CD4-positive, alpha-beta memory T cell (primary cell): ENCODE results near the gene SVOP. TPM values are rescaled to one million over a fixed set of nuclear protein-coding genes. Genes with fewer than 3 reads are reported as not detected.

Experiments
- CTCF ChIA-PET: fragments of 350-600 bp; sonication (Branson Sonifier 250); formaldehyde crosslinking; loops from one replicate; lab custom pipeline; 2021; ENCODE audit warnings: inconsistent platforms; ENCODE audit not compliant: partially characterized antibody; lab: Charles Lee
- POLR2A ChIA-PET: fragments of 350-600 bp; sonication (Branson Sonifier 250); formaldehyde crosslinking; loops from one replicate; lab custom pipeline; 2021; ENCODE audit not compliant: partially characterized antibody; lab: Charles Lee
- DNase-seq, 5 donors: peaks; one replicate each; pipeline versions ENCODE4 v3.0.0 to v3.0.0-alpha.2; 2020 to 2022; ENCODE audit warnings: mixed read lengths in 1 of 5
- H3K27ac ChIP-seq: one replicate; pipeline ENCODE4 v1.7.0; 2013; ENCODE audit warnings: low read depth, low read length
- H3K27me3 ChIP-seq: 2 replicates; pipeline ENCODE4 v1.7.0; 2013; ENCODE audit warnings: mild to moderate bottlenecking, low read length, moderate library complexity; ENCODE audit not compliant: insufficient read depth
- H3K36me3 ChIP-seq: 2 replicates; pipeline ENCODE4 v1.7.0; 2013; ENCODE audit warnings: mild to moderate bottlenecking, low read length, moderate library complexity; ENCODE audit not compliant: insufficient read depth
- H3K4me1 ChIP-seq: 2 replicates; pipeline ENCODE4 v1.7.0; 2013; ENCODE audit warnings: mild to moderate bottlenecking, low read length, moderate library complexity; ENCODE audit not compliant: insufficient read depth
- H3K4me3 ChIP-seq, 2 donors: one replicate each; pipeline ENCODE4 v1.7.0; 2013; ENCODE audit warnings: low read length in 2 of 2, mild to moderate bottlenecking in 1 of 2
- H3K9me3 ChIP-seq, 2 donors: one replicate each; pipeline ENCODE4 v1.7.0; 2013; ENCODE audit warnings: low read length in 2 of 2, control low read depth in 1 of 2; ENCODE audit not compliant: control insufficient read depth in 1 of 2
- H3K27ac Mint-ChIP-seq, 7 donors: one replicate each; pipeline ENCODE4 v1.8.0; 2020 to 2021; ENCODE audit warnings: mixed read lengths in 7 of 7, mild to moderate bottlenecking in 6 of 7, inconsistent platforms in 3 of 7, moderate library complexity in 3 of 7
- H3K27me3 Mint-ChIP-seq, 2 donors: one replicate each; pipeline ENCODE4 v1.8.0; 2020 to 2021; ENCODE audit warnings: mixed read lengths in 2 of 2
- H3K36me3 Mint-ChIP-seq, 2 donors: one replicate each; pipeline ENCODE4 v1.8.0; 2020 to 2021; ENCODE audit warnings: mixed read lengths in 2 of 2, inconsistent platforms in 1 of 2, mild to moderate bottlenecking in 1 of 2
- H3K4me1 Mint-ChIP-seq, 4 donors: one replicate each; pipeline ENCODE4 v1.8.0; 2020 to 2021; ENCODE audit warnings: mixed read lengths in 4 of 4, mild to moderate bottlenecking in 1 of 4
- H3K4me3 Mint-ChIP-seq, 8 donors: one replicate each; pipeline ENCODE4 v1.8.0; 2020 to 2021; ENCODE audit warnings: mixed read lengths in 8 of 8, mild to moderate bottlenecking in 7 of 8, moderate library complexity in 6 of 8, inconsistent platforms in 3 of 8
- H3K9me3 Mint-ChIP-seq, 8 donors: one replicate each; pipeline ENCODE4 v1.8.0; 2020 to 2021; ENCODE audit warnings: mixed read lengths in 8 of 8, mild to moderate bottlenecking in 5 of 8, inconsistent platforms in 3 of 8, moderate library complexity in 1 of 8
- intact Hi-C: fragments of 100-400 bp; cut with micrococcal nuclease; formaldehyde crosslinking; loops from one replicate; pipeline ENCODE4 v1.15.1; 2023
- polyA plus RNA-seq, 2 donors: library from polyadenylated mRNA; unstranded; fragments of 300-500 nt; fragmentation: Illumina TruSeq; gene quantifications; one replicate each; pipeline ENCODE4 v1.2.3, GENCODE V29; 2021
- total RNA-seq, 2 experiments: library from RNA; stranded (reverse); gene quantifications; one replicate each; pipeline ENCODE4 v1.2.3, GENCODE V29; 2021

The SVOP gene
- total and polyA plus RNA-seq, 4 experiments from 2014 or later, result not detected

- no peaks in the 10 kb centered on the region for H3K9me3 Mint-ChIP-seq
- POLR2A ChIA-PET, result no interaction called here
- Histone ChIP-seq H3K9me3 (no peaks in the 10 kb centered on the region), H3K27me3 (no peaks in the 10 kb centered on the region), H3K27ac (no peak overlapping the region), H3K4me3 (no peak overlapping the region), H3K36me3 (no peaks in the 10 kb centered on the region), H3K4me1 (no peaks in the 10 kb centered on the region)
- no peak overlapping the region for H3K27ac Mint-ChIP-seq
- no peak overlapping the region for H3K4me3 Mint-ChIP-seq
- intact Hi-C loops, result no loop called here
- peaks cover 6 to 7% of the 10 kb centered on the region in 2 donors for H3K27me3 Mint-ChIP-seq
- CTCF ChIA-PET, result no interaction called here
- no peaks in the 10 kb centered on the region for H3K36me3 Mint-ChIP-seq
- no peak for DNase-seq
- H3K4me1 Mint-ChIP-seq, result no peaks in the 10 kb centered on the region
Observed at GRCh38 chr12:108965886-108966285, 55.0 kb downstream of the SVOP start.

DNA sequence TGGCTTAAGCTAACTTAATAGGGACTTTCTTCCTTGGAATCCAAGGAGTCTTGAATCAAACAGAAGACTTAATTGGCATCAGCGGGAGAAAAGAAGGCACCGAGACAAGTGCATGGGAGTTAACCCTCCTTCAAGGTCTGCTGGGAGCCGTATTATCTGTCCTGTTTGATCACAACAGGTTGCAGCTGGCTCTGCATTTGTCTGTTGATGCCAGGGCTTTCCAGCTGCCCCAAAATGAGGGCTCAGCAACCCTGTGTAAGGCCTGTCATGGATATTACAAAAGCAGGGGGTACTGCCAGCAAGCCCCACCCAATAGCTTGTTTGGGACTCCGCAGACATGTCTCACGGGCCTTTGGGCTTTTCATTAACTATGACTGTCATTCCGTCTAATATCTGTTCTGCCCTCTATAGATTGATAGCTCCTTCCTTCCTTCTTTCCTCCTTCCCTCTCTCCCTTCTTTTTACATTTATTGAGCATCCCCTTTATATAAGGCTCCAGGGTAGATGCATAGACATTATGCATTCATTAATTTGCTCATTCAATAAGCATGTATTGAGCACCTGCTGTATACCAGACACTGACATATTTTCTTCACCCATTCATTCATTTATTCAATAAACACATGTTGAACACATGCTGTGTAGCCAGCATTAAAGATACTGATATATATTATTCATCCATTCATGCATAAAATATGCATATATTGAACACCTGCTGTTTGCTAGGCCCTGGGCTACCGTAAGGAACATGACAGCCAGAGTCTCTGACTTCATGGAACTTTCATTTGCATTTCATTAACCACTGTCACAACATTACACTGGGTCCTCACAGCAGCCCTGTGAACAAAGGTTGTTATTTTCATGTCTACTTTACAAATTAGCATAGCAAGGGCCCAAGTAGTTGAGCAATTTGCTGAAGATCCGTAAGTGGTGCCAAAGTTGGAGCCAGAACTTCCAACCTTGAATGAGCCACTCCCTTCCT, 56.2 kb downstream of the SVOP start:
- intact Hi-C loops, result no loop called here
- H3K4me3 Mint-ChIP-seq, result peak overlapping the region in 1 of 8 donors; percentile 26
- peak overlapping the region in 1 of 7 donors; percentile 77 for H3K27ac Mint-ChIP-seq
- H3K9me3 ChIP-seq, result no peaks in the 10 kb centered on the region
- H3K4me1 Mint-ChIP-seq, result no peaks in the 10 kb centered on the region
- CTCF ChIA-PET, result interaction anchor here (1.0 to 1.4 kb wide), 2 partner anchors 12 to 14 kb away, joined by 3 to 7 read pairs; no protein-coding TSS in a partner anchor
- no peaks in the 10 kb centered on the region for H3K27me3 ChIP-seq
- no peak overlapping the region for H3K27ac ChIP-seq
- no peaks in the 10 kb centered on the region for H3K36me3 Mint-ChIP-seq
- H3K4me1 ChIP-seq, result no peaks in the 10 kb centered on the region
- H3K27me3 Mint-ChIP-seq, result peaks cover 8% of the 10 kb centered on the region in 2 donors
- H3K4me3 ChIP-seq, result no peak overlapping the region
- H3K9me3 Mint-ChIP-seq, result no peaks in the 10 kb centered on the region
- H3K36me3 ChIP-seq, result no peaks in the 10 kb centered on the region
- POLR2A ChIA-PET, result no interaction called here
- no peak for DNase-seq

DNA sequence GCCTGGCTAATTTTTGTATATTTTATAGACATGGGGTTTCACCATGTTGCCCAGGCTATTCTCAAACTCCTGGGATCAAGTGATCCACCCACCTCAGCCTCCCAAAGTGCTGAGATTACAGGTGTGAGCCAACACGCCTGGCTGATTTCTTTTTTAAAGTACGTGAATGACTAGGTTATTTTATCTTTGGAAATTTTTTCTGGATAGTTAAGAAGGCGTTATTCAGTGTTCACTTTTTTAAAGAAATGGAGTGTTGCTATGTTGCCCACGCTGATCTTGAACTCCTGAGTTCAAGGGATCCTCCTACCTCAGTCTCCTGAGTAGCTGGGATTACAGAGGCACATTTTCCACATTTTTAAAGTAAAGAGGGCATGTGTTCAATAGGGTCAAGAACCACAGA, 58.6 kb downstream of the SVOP start:
- H3K36me3 ChIP-seq, result no peaks in the 10 kb centered on the region
- no peaks in the 10 kb centered on the region for H3K9me3 ChIP-seq
- H3K27me3 ChIP-seq, result no peaks in the 10 kb centered on the region
- no peak overlapping the region for H3K4me3 Mint-ChIP-seq
- intact Hi-C loops, result no loop called here
- no peaks in the 10 kb centered on the region for H3K4me1 ChIP-seq
- peaks cover 5 to 6% of the 10 kb centered on the region in 2 donors for H3K27me3 Mint-ChIP-seq
- H3K4me1 Mint-ChIP-seq, result no peaks in the 10 kb centered on the region
- no peaks in the 10 kb centered on the region for H3K9me3 Mint-ChIP-seq
- no peaks in the 10 kb centered on the region for H3K36me3 Mint-ChIP-seq
- no peak overlapping the region for H3K27ac ChIP-seq
- no peak overlapping the region for H3K27ac Mint-ChIP-seq
- DNase-seq, result no peak
- ChIA-PET CTCF (no interaction called here), POLR2A (no interaction called here)
- no peak overlapping the region for H3K4me3 ChIP-seq

- Mint-ChIP-seq H3K27ac (no peak overlapping the region), H3K4me1 (no peaks in the 10 kb centered on the region), H3K9me3 (no peaks in the 10 kb centered on the region), H3K27me3 (peaks cover 9 to 18% of the 10 kb centered on the region in 2 donors), H3K4me3 (no peak overlapping the region), H3K36me3 (no peaks in the 10 kb centered on the region)
- Histone ChIP-seq H3K4me3 (no peak overlapping the region), H3K9me3 (no peaks in the 10 kb centered on the region), H3K36me3 (no peaks in the 10 kb centered on the region), H3K4me1 (no peaks in the 10 kb centered on the region), H3K27me3 (no peaks in the 10 kb centered on the region), H3K27ac (no peak overlapping the region)
- DNase-seq, result no peak
- intact Hi-C loops, result loop anchor here (10.0 kb wide), 1 partner anchor 1045 kb away; no protein-coding TSS in a partner anchor
- ChIA-PET CTCF (interaction anchor here (2.3 kb wide), 1 partner anchor 10 kb away, joined by 12 read pairs; no protein-coding TSS in a partner anchor), POLR2A (no interaction called here)
Observed at GRCh38 chr12:108959748-108960655, 60.9 kb downstream of the SVOP start.

DNA sequence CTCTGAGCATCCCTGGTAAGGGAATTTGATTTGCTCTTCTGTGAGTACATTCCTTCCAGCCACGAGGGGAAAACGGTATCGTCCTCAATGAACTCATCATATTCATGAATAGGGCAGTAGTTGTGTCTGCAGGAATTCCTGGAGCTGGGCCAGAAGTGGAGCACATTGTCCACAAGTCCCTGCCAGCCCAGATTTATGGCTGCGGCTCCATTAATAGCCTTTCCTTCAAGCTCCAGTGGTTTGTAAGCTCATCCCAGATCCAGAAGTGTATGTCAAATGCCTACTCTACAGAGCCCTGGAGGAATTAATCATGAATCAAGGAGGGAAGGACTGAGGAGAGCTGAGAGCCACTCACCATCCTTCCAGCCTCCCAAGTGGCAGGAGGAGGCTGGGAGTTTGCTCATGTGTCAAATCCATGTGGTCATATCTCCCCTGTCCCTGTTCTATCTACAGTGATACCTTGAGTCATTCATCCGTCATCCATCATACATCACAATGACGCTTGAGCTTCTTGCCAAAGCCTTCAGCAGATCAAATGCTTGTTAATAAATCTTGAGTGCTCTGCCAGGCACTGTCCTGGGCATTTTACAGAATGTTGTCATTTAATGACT, 65.5 kb downstream of the SVOP start:
- peaks cover 7% of the 10 kb centered on the region for H3K4me1 ChIP-seq
- H3K9me3 ChIP-seq, result no peaks in the 10 kb centered on the region
- Mint-ChIP-seq H3K36me3 (no peaks in the 10 kb centered on the region), H3K9me3 (no peaks in the 10 kb centered on the region), H3K4me3 (no peak overlapping the region), H3K27me3 (peaks cover 6 to 17% of the 10 kb centered on the region in 2 donors), H3K27ac (no peak overlapping the region), H3K4me1 (peaks cover 0 to 5% (median 1%) of the 10 kb centered on the region in 4 donors)
- H3K27ac ChIP-seq, result no peak overlapping the region
- no peak overlapping the region for H3K4me3 ChIP-seq
- DNase-seq, result no peak
- ChIA-PET CTCF (interaction anchor here (2.6 kb wide), 1 partner anchor 11 kb away, joined by 8 read pairs; no protein-coding TSS in a partner anchor), POLR2A (no interaction called here)
- no peaks in the 10 kb centered on the region for H3K36me3 ChIP-seq
- no peaks in the 10 kb centered on the region for H3K27me3 ChIP-seq
- intact Hi-C loops, result loop anchor here (10.0 kb wide), 1 partner anchor 1041 kb away; no protein-coding TSS in a partner anchor

DNA sequence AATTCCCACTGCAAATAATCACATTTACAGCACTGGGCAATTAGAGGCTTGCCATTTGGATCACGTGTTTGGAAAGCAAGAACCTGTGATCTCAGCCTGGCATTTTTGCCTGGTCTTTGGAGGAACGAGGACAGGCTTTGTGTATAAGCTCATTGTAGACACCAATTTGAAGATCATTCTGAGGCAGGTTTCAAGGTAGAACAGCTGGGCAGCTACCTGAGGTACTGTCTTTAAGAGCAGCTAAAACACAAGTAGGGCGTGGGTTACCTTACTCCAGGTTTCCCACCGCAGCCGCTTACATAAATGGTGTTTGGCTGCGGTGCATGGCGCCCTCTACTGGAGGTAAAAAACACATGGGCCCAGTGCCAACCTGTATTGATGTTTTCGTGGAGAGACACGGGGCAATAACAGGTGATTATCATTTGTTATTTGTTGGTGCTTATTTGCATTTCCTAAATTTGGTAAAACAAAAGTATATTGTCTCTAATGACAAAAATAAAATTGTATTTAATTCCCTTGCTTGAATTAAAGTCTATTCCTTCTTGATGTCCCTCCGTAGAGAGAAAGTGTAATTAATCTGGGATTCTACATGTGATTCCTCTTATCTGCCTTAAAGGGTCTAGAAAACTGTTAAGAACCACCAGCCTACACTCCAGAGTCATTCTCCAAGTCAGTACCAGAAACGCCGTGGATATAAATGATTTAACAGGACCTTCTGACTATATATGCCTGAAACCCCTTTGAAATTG, 69.7 kb downstream of the SVOP start:
- Histone ChIP-seq H3K9me3 (no peaks in the 10 kb centered on the region), H3K36me3 (no peaks in the 10 kb centered on the region), H3K27me3 (no peaks in the 10 kb centered on the region), H3K4me1 (peaks cover 7% of the 10 kb centered on the region), H3K4me3 (no peak overlapping the region), H3K27ac (no peak overlapping the region)
- H3K9me3 Mint-ChIP-seq, result peaks cover 0 to 10% (median 5%) of the 10 kb centered on the region in 8 donors
- peak; percentile 68 to 76 (median 71) for DNase-seq
- intact Hi-C loops, result loop anchor here (1.0 to 10.0 kb wide), 6 partner anchors 66 to 1036 kb away; partner anchors contain the start of gene ALKBH2
- peaks cover 0 to 5% (median 1%) of the 10 kb centered on the region in 4 donors for H3K4me1 Mint-ChIP-seq
- ChIA-PET POLR2A (interaction anchor here (1.5 kb wide), 1 partner anchor 391 kb away, joined by 3 read pairs; no protein-coding TSS in a partner anchor), CTCF (interaction anchor here (0.6 to 2.5 kb wide), 33 partner anchors 9 to 385 kb away, joined by 3 to 21 read pairs (median 4); partner anchors contain the start of genes ALKBH2 and USP30)
- H3K27me3 Mint-ChIP-seq, result peaks cover 10 to 13% of the 10 kb centered on the region in 2 donors
- no peak overlapping the region for H3K27ac Mint-ChIP-seq
- no peaks in the 10 kb centered on the region for H3K36me3 Mint-ChIP-seq
- H3K4me3 Mint-ChIP-seq, result peak overlapping the region in 2 of 8 donors; percentile 4 to 34
